ENCODE results near the gene SORCS2.

Gene SORCS2

DNA sequence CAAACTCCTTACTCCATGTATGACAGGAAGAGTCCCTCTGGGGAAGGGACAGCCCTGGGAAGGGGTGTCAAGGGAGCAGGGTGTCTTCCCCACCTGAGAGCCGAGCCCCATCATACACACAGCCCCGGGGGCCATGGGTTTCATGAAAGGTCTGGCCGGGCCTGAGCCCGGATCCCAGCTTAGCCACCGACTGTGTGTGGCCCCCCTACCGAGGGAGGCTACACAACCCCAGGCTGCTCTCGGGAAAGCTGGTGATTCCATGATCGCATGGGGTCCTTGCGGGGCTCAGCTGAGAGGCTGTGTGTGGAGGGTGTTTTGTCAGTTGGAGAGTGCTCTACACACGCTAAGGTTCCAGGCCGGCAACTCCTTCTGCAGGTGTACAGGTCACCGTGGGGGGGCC lies 55.6 kb downstream of the SORCS2 start:
- no peaks in the 10 kb centered on the region for H3K9me2 ChIP-seq (replicated peaks; ENCODE audit: control insufficient read depth, low read length)
- TF ChIP-seq EZH2phosphoT487 (IDR thresholded peaks at IDR 0.05; ENCODE audit: borderline replicate concordance, low read length): no peak
- no peak overlapping the region for H3K4me3 ChIP-seq (ENCODE audit: low read length)
- no peaks in the 10 kb centered on the region for H4K20me1 ChIP-seq (ENCODE audit: control insufficient read depth, insufficient read depth, low read depth, low read length)
- no peaks in the 10 kb centered on the region for H3K36me3 ChIP-seq (ENCODE audit: control insufficient read depth, low read length)
- H3F3A ChIP-seq (ENCODE audit: control insufficient read depth, insufficient read depth): no peaks in the 10 kb centered on the region
- no peaks in the 10 kb centered on the region for H3K79me2 ChIP-seq (ENCODE audit: control insufficient read depth, low read length)
- H3K4me2 ChIP-seq (ENCODE audit: low read length): no peak overlapping the region
- no peaks in the 10 kb centered on the region for H3K9me3 ChIP-seq (ENCODE audit: control insufficient read depth, insufficient read depth, low read length)
- H3K27me3 ChIP-seq (ENCODE audit: control insufficient read depth, low read length): no peaks in the 10 kb centered on the region
- H3K27ac ChIP-seq (ENCODE audit: low read depth, low read length): no peak overlapping the region
- H3K4me1 ChIP-seq (ENCODE audit: control insufficient read depth, low read length): no peaks in the 10 kb centered on the region

DNA sequence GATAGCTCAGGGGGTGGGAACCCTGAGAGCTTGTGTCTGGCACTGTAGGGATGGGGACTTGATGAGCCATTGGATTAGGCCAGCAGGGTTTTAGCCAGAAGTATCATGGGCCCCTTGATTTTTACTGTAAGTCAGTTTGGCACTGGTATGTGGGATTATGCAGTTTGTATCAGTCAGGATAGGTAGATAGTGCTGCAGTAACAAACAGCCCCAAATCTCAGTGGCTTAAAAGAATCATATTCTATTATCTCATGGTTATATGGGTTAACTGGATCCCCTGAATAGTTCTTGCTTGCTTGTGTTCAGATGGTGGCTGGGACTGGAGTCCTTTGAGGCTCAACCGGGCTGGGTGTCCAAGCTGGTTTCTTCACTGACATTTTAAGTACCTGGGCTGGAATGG lies 56.5 kb downstream of the SORCS2 start:
- Histone ChIP-seq H3K9me3 (ENCODE audit: control insufficient read depth, insufficient read depth, low read length) (no peaks in the 10 kb centered on the region), H3K36me3 (ENCODE audit: control insufficient read depth, low read length) (no peaks in the 10 kb centered on the region), H3K9me2 (replicated peaks; ENCODE audit: control insufficient read depth, low read length) (no peaks in the 10 kb centered on the region), H3K4me2 (ENCODE audit: low read length) (no peak overlapping the region), H3K79me2 (ENCODE audit: control insufficient read depth, low read length) (no peaks in the 10 kb centered on the region), H3K27ac (ENCODE audit: low read depth, low read length) (no peak overlapping the region), H3F3A (ENCODE audit: control insufficient read depth, insufficient read depth) (no peaks in the 10 kb centered on the region), H3K27me3 (ENCODE audit: control insufficient read depth, low read length) (no peaks in the 10 kb centered on the region), H4K20me1 (ENCODE audit: control insufficient read depth, insufficient read depth, low read depth, low read length) (no peaks in the 10 kb centered on the region), H3K4me1 (ENCODE audit: control insufficient read depth, low read length) (no peaks in the 10 kb centered on the region), H3K4me3 (ENCODE audit: low read length) (no peak overlapping the region)
- TF ChIP-seq EZH2phosphoT487 (IDR thresholded peaks at IDR 0.05; ENCODE audit: borderline replicate concordance, low read length): no peak
- TF ChIP-seq, protein P1, sequence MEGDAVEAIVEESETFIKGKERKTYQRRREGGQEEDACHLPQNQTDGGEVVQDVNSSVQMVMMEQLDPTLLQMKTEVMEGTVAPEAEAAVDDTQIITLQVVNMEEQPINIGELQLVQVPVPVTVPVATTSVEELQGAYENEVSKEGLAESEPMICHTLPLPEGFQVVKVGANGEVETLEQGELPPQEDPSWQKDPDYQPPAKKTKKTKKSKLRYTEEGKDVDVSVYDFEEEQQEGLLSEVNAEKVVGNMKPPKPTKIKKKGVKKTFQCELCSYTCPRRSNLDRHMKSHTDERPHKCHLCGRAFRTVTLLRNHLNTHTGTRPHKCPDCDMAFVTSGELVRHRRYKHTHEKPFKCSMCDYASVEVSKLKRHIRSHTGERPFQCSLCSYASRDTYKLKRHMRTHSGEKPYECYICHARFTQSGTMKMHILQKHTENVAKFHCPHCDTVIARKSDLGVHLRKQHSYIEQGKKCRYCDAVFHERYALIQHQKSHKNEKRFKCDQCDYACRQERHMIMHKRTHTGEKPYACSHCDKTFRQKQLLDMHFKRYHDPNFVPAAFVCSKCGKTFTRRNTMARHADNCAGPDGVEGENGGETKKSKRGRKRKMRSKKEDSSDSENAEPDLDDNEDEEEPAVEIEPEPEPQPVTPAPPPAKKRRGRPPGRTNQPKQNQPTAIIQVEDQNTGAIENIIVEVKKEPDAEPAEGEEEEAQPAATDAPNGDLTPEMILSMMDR (IDR thresholded peaks at IDR 0.05; ENCODE audit: low read depth, low read length, poor library complexity, severe bottlenecking): no peak

DNA sequence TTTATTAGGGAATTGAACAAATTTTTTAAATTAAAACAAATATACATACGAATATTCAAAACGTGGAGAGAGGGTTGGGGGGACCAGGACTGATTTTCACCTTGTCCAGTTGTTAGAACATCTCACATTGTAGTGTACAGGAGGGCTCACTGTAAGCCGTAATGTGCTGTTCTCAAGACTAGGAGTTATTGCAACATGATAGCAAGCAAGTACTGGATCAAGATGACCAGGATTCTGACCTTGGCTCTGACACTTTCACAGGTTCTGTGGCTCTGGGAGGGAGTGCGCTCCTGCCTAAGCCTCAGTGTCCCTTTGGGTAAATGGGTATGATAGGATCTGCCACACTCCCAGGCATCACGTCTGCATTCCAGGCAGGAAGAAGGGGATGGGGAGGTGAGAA lies 59.0 kb downstream of the SORCS2 start:
- Histone ChIP-seq H3K4me3 (ENCODE audit: low read length) (no peak overlapping the region), H3K9me2 (replicated peaks; ENCODE audit: control insufficient read depth, low read length) (no peaks in the 10 kb centered on the region), H3F3A (ENCODE audit: control insufficient read depth, insufficient read depth) (no peaks in the 10 kb centered on the region), H4K20me1 (ENCODE audit: control insufficient read depth, insufficient read depth, low read depth, low read length) (no peaks in the 10 kb centered on the region), H3K27ac (ENCODE audit: low read depth, low read length) (no peak overlapping the region), H3K4me2 (ENCODE audit: low read length) (no peak overlapping the region), H3K36me3 (ENCODE audit: control insufficient read depth, low read length) (no peaks in the 10 kb centered on the region), H3K9me3 (ENCODE audit: control insufficient read depth, insufficient read depth, low read length) (no peaks in the 10 kb centered on the region), H3K27me3 (ENCODE audit: control insufficient read depth, low read length) (peaks cover 2% of the 10 kb centered on the region; the same call in 1 of the 2 replicates), H3K4me1 (ENCODE audit: control insufficient read depth, low read length) (peaks cover 10% of the 10 kb centered on the region), H3K79me2 (ENCODE audit: control insufficient read depth, low read length) (no peaks in the 10 kb centered on the region)
- TF ChIP-seq EZH2phosphoT487 (IDR thresholded peaks at IDR 0.05; ENCODE audit: borderline replicate concordance, low read length): no peak
- TF ChIP-seq, protein P1 (IDR thresholded peaks at IDR 0.05; ENCODE audit: low read depth, low read length, poor library complexity, severe bottlenecking): no peak

DNA sequence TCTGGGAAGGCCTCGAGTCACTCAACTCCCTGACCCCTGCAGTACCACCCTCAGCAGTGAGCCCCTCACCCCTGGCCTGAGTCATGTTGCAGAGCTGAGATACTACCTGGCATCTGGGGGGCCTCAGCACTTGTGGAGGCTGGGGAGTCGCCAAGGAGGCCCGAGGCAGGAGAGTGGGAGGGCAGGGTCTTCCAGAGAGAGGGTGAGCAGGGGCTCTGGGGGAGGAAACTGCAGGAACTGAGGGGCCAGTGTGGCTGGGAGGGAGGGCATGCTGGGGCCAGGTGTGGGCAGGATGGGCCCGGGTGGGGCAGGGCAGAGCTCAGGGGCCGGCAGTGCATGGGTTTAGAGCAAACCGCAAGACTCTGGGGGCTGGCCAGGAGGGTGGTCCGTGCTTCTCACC lies 59.7 kb downstream of the SORCS2 start:
- Histone ChIP-seq H3K36me3 (ENCODE audit: control insufficient read depth, low read length) (no peaks in the 10 kb centered on the region), H4K20me1 (ENCODE audit: control insufficient read depth, insufficient read depth, low read depth, low read length) (no peaks in the 10 kb centered on the region), H3K27me3 (ENCODE audit: control insufficient read depth, low read length) (peaks cover 2% of the 10 kb centered on the region; the same call in 1 of the 2 replicates), H3K4me2 (ENCODE audit: low read length) (no peak overlapping the region), H3K9me2 (replicated peaks; ENCODE audit: control insufficient read depth, low read length) (no peaks in the 10 kb centered on the region), H3K79me2 (ENCODE audit: control insufficient read depth, low read length) (no peaks in the 10 kb centered on the region), H3K9me3 (ENCODE audit: control insufficient read depth, insufficient read depth, low read length) (no peaks in the 10 kb centered on the region), H3K4me3 (ENCODE audit: low read length) (no peak overlapping the region), H3K27ac (ENCODE audit: low read depth, low read length) (no peak overlapping the region), H3K4me1 (ENCODE audit: control insufficient read depth, low read length) (peaks cover 10% of the 10 kb centered on the region), H3F3A (ENCODE audit: control insufficient read depth, insufficient read depth) (no peaks in the 10 kb centered on the region)
- TF ChIP-seq, protein P1 (IDR thresholded peaks at IDR 0.05; ENCODE audit: low read depth, low read length, poor library complexity, severe bottlenecking): no peak
- no peak for TF ChIP-seq EZH2phosphoT487 (IDR thresholded peaks at IDR 0.05; ENCODE audit: borderline replicate concordance, low read length)

Measured in DOHH2 (cell line).